Measurements from ENCODE around the gene SCFD2.
"Not testable (repeated sequence)": the region's sequence is repeated elsewhere in the genome, so short reads cannot be mapped to it uniquely, and the experiment has no call there.

The SCFD2 gene

GRCh38 chr4:53189011-53189410, 176.8 kb downstream of the SCFD2 start:
- no peak for DNase-seq (ENCODE audit: low spot score)

GRCh38 chr4:53186714-53187358, 179.0 kb downstream of the SCFD2 start:
- no peak for DNase-seq (ENCODE audit: low spot score)

- no peak for DNase-seq (ENCODE audit: low spot score)
Observed at GRCh38 chr4:53185869-53186585, 179.8 kb downstream of the SCFD2 start.

- no peak for DNase-seq (ENCODE audit: low spot score)
Observed at GRCh38 chr4:53183754-53184153, 182.1 kb downstream of the SCFD2 start.

- not testable (repeated sequence) for DNase-seq (ENCODE audit: low spot score)
Observed at GRCh38 chr4:53177751-53178150, 188.1 kb downstream of the SCFD2 start.

GRCh38 chr4:53175640-53176039, 190.2 kb downstream of the SCFD2 start:
- DNase-seq (ENCODE audit: low spot score), result no peak

- no peak for DNase-seq (ENCODE audit: low spot score)
Observed at GRCh38 chr4:53174823-53175222, 191.0 kb downstream of the SCFD2 start.

GRCh38 chr4:53173576-53173975, 192.3 kb downstream of the SCFD2 start:
- no peak for DNase-seq (ENCODE audit: low spot score)

GRCh38 chr4:53171797-53172196, 194.1 kb downstream of the SCFD2 start:
- DNase-seq (ENCODE audit: low spot score), result no peak

GRCh38 chr4:53169695-53170617, 195.9 kb downstream of the SCFD2 start:
- no peak for DNase-seq (ENCODE audit: low spot score)

GRCh38 chr4:53168228-53168627, 197.6 kb downstream of the SCFD2 start:
- no peak for DNase-seq (ENCODE audit: low spot score)

GRCh38 chr4:53162969-53163368, 202.9 kb downstream of the SCFD2 start:
- no peak for DNase-seq (ENCODE audit: low spot score)

- no peak for DNase-seq (ENCODE audit: low spot score)
Observed at GRCh38 chr4:53161787-53162433, 204.0 kb downstream of the SCFD2 start.

GRCh38 chr4:53161051-53161786, 204.6 kb downstream of the SCFD2 start:
- no peak for DNase-seq (ENCODE audit: low spot score)

GRCh38 chr4:53156896-53157295, 209.0 kb downstream of the SCFD2 start:
- no peak for DNase-seq (ENCODE audit: low spot score)

GRCh38 chr4:53152467-53152866, 213.4 kb downstream of the SCFD2 start:
- DNase-seq (ENCODE audit: low spot score), result no peak

GRCh38 chr4:53151489-53151788, 214.4 kb downstream of the SCFD2 start:
- DNase-seq (ENCODE audit: low spot score), result no peak

- no peak for DNase-seq (ENCODE audit: low spot score)
Observed at GRCh38 chr4:53150631-53151488, 215.0 kb downstream of the SCFD2 start.

GRCh38 chr4:53147711-53148110, 218.2 kb downstream of the SCFD2 start:
- no peak for DNase-seq (ENCODE audit: low spot score)

- DNase-seq (ENCODE audit: low spot score), result no peak
Observed at GRCh38 chr4:53147197-53147596, 218.7 kb downstream of the SCFD2 start.

- DNase-seq (ENCODE audit: low spot score), result no peak
Observed at GRCh38 chr4:53141308-53141707, 224.6 kb downstream of the SCFD2 start.

Measured in putamen (tissue), 1 donor.